Activated gamma-delta T cell treated with anti-CD3 and anti-CD28 coated beads, Interleukin-2, amount 50 U/mL, for 16 hours (primary cell): ENCODE data around the gene MAMLD1.

Experiments used
- DNase-seq: peaks from one replicate; pipeline ENCODE4 v3.0.0-alpha.2; 2020; ENCODE audit warnings: low read depth

Gene MAMLD1

DNA sequence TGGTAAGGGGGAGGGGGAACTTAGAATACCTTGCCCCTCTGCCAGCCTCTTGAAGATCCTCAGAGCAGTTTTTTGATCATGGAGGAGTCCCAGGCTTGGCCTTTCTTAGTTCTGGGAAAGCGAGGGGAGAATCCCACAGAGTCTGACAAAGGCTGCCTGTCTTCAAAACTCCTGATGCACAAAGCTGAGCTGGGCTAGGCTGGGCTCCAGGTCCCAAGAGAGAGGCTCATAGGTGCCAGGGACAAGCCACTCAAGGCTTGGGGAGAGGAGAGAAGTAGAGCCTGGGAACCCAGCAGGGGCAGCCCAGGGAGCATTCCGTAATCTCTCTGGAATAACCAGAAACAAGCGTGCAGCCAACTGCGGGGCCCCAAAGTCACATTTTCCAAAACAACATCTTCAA, 168.3 kb downstream of the MAMLD1 start:
- no peak for DNase-seq

DNA sequence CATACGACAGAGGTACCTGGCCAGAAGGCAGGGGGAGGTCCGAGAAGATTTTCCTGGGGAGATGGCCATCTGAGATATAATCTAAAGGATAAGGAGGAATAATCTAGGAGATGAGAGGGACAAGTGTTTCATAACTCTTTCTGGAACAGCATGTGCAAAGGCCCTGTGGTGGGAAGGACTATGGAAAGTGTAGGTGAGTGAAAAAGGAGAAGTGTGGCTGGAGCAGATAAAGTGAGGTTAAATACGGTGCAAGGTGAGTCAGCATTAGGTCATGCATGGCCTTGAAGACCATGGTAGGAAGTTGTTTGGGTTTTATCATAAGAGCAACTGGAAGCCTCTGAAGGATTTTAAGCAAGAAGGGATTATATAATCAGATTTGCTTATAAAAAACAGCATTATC, 170.7 kb downstream of the MAMLD1 start:
- DNase-seq = no peak

GRCh38 chrX:150536455-150537116, 173.5 kb downstream of the MAMLD1 start:
- no peak for DNase-seq

GRCh38 chrX:150537851-150538250, 174.7 kb downstream of the MAMLD1 start:
- no peak for DNase-seq

DNA sequence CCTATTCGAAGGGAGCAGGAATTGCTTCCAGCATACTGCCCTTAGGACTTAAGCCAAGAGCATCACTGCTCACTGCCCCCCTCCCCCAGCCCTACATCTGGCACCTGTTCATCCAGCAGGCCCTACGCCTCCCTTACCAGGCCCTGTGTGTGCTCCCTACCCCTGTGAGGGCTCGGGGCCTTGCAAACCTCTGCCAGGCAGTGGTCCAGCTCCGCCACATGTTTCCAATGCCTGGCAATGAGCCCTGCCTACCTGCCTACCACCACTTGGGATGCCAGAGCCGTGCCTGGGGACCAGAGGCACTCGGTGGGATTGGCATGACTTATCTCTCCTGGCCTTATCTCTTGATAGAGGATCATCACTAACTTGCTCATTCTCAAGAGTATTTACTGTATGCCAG, 177.8 kb downstream of the MAMLD1 start:
- no peak for DNase-seq

DNA sequence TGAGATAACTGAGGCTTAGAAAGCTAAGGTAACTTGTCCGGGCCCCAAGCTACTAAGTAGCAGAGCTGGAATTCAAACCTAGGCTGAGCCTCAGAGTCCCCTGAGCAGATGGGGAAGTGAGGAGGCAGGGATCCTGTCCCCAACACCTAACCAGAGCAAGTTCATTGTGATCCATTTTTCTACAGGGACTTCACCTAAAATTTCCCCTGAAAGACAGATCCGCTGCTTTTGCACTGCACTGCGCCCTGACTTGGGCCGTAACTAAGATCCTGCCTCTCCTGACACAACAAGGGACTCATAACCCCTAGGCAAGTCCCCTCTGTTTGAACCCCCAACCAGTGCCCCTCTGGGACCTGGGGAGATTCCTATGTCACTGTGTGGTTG, 179.7 kb downstream of the MAMLD1 start:
- DNase-seq = no peak

GRCh38 chrX:150543230-150544155, 180.4 kb downstream of the MAMLD1 start:
- no peak for DNase-seq

GRCh38 chrX:150544222-150544787, 181.2 kb downstream of the MAMLD1 start:
- no peak for DNase-seq

DNA sequence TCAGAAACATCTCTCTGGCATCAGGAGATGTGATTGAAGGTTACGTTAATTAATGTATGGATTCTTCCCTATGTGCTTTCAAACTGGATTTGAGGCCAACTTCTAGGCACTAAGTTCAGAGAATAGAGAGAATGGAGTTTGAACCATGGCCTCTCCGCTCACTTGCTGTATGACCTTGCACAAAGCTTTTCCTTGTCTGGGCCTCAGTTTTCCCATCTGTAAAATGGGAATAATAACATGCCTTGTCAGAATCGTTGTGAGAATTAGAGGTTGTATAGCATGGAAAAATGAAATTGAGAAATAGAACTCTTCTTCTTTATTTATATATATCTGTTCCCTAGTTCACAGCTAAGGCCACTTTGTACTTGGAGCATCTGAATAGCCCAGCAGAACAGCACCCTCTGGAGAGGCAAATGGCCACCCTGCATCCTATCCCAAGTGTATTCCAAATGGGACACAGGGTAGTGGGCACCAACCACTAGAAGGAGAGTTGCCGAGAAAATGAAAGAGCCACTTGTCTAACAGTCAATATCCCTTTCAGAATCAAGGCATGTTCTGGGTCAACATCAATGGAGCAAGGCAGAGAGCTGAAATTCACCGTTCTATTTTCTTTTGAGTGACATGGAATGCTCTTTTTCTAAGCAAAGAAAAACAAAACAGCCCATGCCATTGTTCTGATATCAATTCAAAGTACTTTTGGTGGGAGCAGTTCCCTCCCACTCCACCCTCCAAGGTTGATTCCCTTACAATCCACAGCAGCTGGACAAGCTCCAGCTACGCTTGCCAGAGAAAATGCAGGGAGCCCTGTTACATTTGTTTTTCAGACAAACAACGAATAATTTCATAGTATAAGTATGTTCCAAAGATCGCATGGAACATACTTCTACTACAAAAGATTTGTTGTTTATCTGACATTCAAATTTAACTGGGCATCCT, 182.0 kb downstream of the MAMLD1 start:
- no peak for DNase-seq

DNA sequence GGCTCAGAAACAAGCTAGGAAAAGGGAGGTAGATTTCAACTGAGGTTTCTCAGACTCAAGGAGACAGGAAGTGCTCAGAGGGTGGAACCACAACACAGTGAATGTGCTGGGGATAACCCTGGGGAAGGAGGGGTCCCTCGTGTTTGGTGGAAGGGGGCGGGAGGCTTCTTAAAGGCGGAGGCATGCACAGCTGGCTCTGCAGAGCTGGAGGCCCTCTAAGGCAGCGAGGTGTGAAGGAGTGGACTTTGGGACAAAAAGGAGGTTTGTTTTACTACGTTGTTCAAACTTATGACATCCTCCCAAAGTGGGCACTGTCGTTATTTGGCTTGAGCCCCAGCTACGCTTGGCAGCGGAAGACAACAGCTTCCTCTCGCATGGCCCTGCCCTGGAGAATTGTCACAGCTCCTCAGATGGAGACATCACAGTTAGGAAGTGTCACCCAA, 183.6 kb downstream of the MAMLD1 start:
- DNase-seq = no peak

DNA sequence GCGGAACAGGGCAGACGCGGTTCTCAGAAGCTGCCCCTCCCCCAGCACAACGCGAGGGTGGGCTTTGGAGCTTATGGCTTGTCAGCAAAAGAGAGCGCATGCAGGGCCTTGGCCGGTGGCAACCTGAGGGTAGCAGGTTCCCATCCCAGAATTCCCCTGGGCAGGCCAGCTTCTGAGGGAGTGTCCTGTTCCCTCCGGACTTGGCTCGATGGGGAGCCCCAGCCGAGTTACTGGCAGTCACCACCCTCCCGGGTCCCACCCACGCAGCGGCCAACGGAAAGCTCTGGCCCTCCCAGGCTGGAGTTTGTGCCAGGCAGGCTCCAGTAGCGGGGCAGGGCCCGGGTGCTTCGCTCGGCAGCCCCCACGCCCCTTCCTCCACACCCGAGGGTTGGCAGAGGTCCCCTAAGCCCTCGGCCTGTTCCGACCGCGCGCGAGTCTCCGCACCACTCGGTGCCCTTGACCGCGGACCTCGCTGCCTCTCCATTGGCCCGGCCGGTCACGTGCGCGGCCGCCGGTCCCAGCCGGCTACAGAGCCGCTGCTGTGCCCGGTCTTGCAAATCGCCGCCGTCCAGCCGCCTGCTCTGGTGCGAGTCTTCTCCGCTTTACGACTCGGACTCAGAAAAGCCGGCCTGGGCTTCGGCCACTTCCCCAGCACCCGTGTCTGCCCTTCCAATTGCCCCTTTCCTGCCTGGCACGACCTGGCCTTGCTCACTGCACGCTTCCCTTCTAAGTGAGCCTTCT, 184.4 kb downstream of the MAMLD1 start:
- no peak for DNase-seq

DNA sequence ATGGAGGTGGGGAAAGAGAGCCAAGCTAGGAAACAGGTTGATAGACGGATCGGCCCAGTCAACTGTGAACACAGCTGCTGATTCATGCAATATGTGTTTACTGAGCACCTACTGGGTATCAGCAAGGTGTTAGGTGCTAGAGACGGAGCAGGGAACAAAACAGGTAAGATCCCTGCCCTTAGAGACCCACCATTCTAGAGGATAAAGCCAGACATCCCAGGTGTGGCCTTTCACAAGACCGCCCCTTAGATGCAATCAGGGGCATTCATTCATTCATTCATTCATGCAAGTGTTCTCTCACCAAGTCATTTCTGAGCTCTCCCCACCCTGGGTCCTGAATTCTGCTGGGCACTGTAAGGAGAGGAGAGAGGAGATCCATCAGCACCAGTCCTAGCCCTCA, 185.1 kb downstream of the MAMLD1 start:
- no peak for DNase-seq

- no peak for DNase-seq
Observed at GRCh38 chrX:150548684-150549083, 185.6 kb downstream of the MAMLD1 start.

- DNase-seq = no peak
Observed at GRCh38 chrX:150551963-150552362, 188.8 kb downstream of the MAMLD1 start.

DNA sequence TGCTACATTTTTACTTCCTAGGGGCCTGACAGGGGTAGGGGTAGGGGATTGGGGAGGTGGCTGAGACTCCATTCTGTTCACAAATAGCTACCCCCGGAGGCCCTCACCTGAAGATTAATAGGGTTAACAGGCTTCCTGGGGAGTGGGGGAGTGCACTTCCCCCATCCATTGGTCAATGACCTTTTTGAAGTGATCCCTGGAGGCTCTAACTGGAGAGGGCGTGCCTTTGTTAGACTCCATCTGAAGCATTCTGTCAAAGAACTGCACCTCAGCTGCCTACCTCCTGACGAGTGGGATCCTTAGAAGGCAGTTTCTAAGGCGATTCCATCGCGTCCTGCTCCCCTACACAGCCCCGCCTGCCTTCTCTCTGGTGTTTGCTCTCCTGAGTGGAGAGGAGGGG, 195.3 kb downstream of the MAMLD1 start:
- no peak for DNase-seq
